PC-9 (cell line): ENCODE data around the gene INO80C. TPM values are rescaled to one million over a fixed set of nuclear protein-coding genes. Genes with fewer than 3 reads are reported as not detected.

Experiments used
- BruUV-seq: library from RNA; stranded (reverse); fragments of 400-500 nt; replicated peaks from 2 replicates; lab custom pipeline; 2021; lab: Mats Ljungman, UMichigan
- CTCF ChIA-PET: fragments of 300-600 bp; sonication (Branson Sonifier 250); formaldehyde crosslinking; loops from one replicate; lab custom pipeline; 2022; ENCODE audit warnings: antibody characterized with exemption; lab: Charles Lee
- POLR2A ChIA-PET: fragments of 300-600 bp; sonication (Branson Sonifier 250); formaldehyde crosslinking; loops from one replicate; lab custom pipeline; 2022; ENCODE audit warnings: antibody characterized with exemption; ENCODE audit not compliant: unreplicated experiment; lab: Charles Lee
- DNase-seq, 2 experiments: peaks; one replicate each; pipeline versions ENCODE4 v3.0.0 to v3.0.0-alpha.2; 2015 to 2022; ENCODE audit warnings: mixed read lengths in 1 of 2
- H2AFZ ChIP-seq: fragments of 200-600 bp; sonication (generic); 2 replicates; pipeline ENCODE4 v1.8.1; 2017; ENCODE audit warnings: antibody characterized with exemption
- H3F3A ChIP-seq: fragments of 200-600 bp; sonication (generic); 2 replicates; pipeline ENCODE4 v1.8.1; 2017; ENCODE audit warnings: antibody characterized with exemption, mild to moderate bottlenecking, low read depth; ENCODE audit not compliant: insufficient read depth
- H3K27ac ChIP-seq: fragments of 200-600 bp; sonication (generic); 2 replicates; pipeline ENCODE4 v1.6.1; 2016; ENCODE audit warnings: mixed run types
- H3K27me3 ChIP-seq: fragments of 200-600 bp; sonication (generic); 2 replicates; pipeline ENCODE4 v1.6.1; 2016; ENCODE audit warnings: low read depth, mixed run types; ENCODE audit not compliant: insufficient read depth
- H3K36me3 ChIP-seq: fragments of 200-600 bp; sonication (generic); 2 replicates; pipeline ENCODE4 v1.6.1; 2016; ENCODE audit warnings: low read depth, mixed run types
- H3K4me1 ChIP-seq: fragments of 200-600 bp; sonication (generic); replicated peaks from 2 replicates; pipeline ENCODE4 v1.6.1; 2016; ENCODE audit warnings: mixed run types; ENCODE audit not compliant: insufficient read depth
- H3K4me2 ChIP-seq: fragments of 200-600 bp; sonication (generic); 2 replicates; pipeline ENCODE4 v1.6.1; 2017; ENCODE audit warnings: mixed run types
- H3K4me3 ChIP-seq: fragments of 200-600 bp; sonication (generic); 2 replicates; pipeline ENCODE4 v1.6.1; 2016; ENCODE audit warnings: mixed run types
- H3K79me2 ChIP-seq: fragments of 200-600 bp; sonication (generic); 2 replicates; pipeline ENCODE4 v1.6.1; 2017; ENCODE audit warnings: low read depth, mixed run types
- H3K9me2 ChIP-seq: fragments of 200-600 bp; sonication (generic); 2 replicates; pipeline ENCODE4 v1.8.1; 2017; ENCODE audit warnings: mild to moderate bottlenecking; ENCODE audit not compliant: insufficient read depth
- H3K9me3 ChIP-seq: fragments of 200-600 bp; sonication (generic); 2 replicates; pipeline ENCODE4 v1.8.1; 2016; ENCODE audit warnings: low read depth; ENCODE audit not compliant: insufficient read depth
- H4K20me1 ChIP-seq: fragments of 200-600 bp; sonication (generic); 2 replicates; pipeline ENCODE4 v1.8.1; 2017; ENCODE audit not compliant: insufficient read depth
- EZH2 ChIP-seq: fragments of 200-600 bp; sonication (generic); IDR thresholded peaks from 2 replicates; pipeline ENCODE4 v1.8.0; 2017; ENCODE audit warnings: antibody characterized with exemption, low read depth
- intact Hi-C: fragments of 100-400 bp; cut with micrococcal nuclease; formaldehyde crosslinking; loops from one replicate; pipeline ENCODE4 v1.10.0; 2022; ENCODE audit not compliant: unreplicated experiment
- total RNA-seq: library from RNA; stranded (reverse); gene quantifications from 2 replicates; pipeline ENCODE4 v1.2.3, GENCODE V29; 2021
- TF ChIP-seq, protein P1 (sequence below): fragments of 200-600 bp; sonication (generic); conservative IDR thresholded peaks from 2 replicates; pipeline ENCODE4 v1.6.1; 2017; ENCODE audit warnings: mixed run types, antibody characterized with exemption, mild to moderate bottlenecking, moderate library complexity

INO80C gene
- total RNA-seq, 1 experiment from 2014 or later = 29.5 TPM

DNA sequence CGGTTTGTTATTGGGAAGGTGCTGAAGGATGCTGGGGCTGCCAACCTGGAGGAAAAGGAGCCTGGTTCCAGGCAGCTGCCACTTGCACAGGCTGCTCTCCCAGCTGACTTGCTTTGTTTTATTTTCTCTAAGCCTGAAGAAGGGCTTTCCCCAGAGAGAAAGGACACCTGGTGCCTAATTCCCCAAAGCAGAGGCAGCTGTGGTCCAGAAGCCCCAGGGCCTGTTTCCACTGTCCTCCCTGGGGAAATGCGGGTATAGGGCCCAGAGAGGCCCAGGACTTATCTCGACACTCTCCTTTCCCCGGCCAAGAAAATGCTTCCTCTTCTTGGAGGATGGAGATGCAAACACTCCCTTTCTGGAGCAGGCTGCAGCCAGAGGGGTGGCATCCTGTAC, 30.1 kb downstream of the INO80C start:
- no peak for DNase-seq
- H3K4me2 ChIP-seq = no peak overlapping the region
- no peaks in the 10 kb centered on the region for H3K27me3 ChIP-seq
- H3K9me2 ChIP-seq = no peaks in the 10 kb centered on the region
- H3K79me2 ChIP-seq = no peaks in the 10 kb centered on the region
- H2AFZ ChIP-seq = no peak overlapping the region
- H4K20me1 ChIP-seq = no peaks in the 10 kb centered on the region
- H3F3A ChIP-seq = no peaks in the 10 kb centered on the region
- H3K4me3 ChIP-seq = no peak overlapping the region
- ChIA-PET POLR2A (no interaction called here), CTCF (no interaction called here)
- BruUV-seq = no TSS peak
- no peaks in the 10 kb centered on the region for H3K36me3 ChIP-seq
- intact Hi-C loops = no loop called here
- H3K27ac ChIP-seq = no peak overlapping the region
- TF ChIP-seq, protein P1, sequence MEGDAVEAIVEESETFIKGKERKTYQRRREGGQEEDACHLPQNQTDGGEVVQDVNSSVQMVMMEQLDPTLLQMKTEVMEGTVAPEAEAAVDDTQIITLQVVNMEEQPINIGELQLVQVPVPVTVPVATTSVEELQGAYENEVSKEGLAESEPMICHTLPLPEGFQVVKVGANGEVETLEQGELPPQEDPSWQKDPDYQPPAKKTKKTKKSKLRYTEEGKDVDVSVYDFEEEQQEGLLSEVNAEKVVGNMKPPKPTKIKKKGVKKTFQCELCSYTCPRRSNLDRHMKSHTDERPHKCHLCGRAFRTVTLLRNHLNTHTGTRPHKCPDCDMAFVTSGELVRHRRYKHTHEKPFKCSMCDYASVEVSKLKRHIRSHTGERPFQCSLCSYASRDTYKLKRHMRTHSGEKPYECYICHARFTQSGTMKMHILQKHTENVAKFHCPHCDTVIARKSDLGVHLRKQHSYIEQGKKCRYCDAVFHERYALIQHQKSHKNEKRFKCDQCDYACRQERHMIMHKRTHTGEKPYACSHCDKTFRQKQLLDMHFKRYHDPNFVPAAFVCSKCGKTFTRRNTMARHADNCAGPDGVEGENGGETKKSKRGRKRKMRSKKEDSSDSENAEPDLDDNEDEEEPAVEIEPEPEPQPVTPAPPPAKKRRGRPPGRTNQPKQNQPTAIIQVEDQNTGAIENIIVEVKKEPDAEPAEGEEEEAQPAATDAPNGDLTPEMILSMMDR = no peak
- TF ChIP-seq EZH2 = no peak
- H3K9me3 ChIP-seq = no peaks in the 10 kb centered on the region
- H3K4me1 ChIP-seq = peaks cover 9% of the 10 kb centered on the region; the same call in 1 of the 2 replicates

DNA sequence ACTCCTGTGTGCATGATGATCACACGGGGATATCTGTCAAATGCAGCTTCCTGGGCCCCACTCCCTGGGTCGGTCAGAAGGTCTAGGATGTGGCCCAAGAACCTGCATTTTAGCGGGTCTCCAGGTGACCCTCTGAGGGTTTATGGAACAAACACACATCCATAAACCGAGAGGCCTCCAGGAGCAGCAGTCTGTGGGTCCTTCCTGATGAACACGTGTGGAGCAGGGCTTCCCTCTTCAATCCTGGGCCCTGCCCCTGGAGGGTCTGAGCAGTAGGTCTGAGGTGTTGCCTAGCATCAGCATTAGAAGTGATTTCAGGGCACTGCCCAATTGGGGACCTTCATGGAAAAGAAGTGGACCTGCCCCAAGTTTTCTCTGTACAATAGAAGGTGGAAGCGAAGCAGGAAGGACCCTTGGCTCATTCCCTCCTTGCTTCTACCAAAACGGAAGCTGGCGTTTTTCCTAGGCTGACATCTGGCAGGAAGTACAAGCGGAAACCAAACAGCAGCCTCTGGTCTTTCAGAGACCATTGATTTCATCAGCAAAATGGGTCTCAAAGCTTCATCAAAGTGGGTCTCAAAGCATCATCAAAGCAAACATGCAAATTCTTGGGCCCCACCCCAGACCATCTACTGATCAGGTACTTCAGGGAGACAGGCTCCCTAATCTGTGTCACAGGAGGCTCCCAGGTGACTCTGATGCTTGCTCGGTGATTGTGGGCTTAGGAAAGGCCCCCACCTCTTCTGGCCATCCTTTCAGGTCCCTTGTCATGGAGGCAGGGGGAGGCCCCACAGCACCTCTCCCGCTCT, 30.7 kb downstream of the INO80C start:
- ChIA-PET POLR2A (no interaction called here), CTCF (no interaction called here)
- H3K9me2 ChIP-seq = no peaks in the 10 kb centered on the region
- DNase-seq = no peak
- H3K27ac ChIP-seq = no peak overlapping the region
- no peaks in the 10 kb centered on the region for H3K9me3 ChIP-seq
- intact Hi-C loops = no loop called here
- no peaks in the 10 kb centered on the region for H4K20me1 ChIP-seq
- TF ChIP-seq EZH2 = no peak
- TF ChIP-seq, protein P1 = no peak
- no peaks in the 10 kb centered on the region for H3K79me2 ChIP-seq
- H3K4me1 ChIP-seq = peaks cover 15% of the 10 kb centered on the region; the same call in 1 of the 2 replicates
- no peaks in the 10 kb centered on the region for H3K36me3 ChIP-seq
- BruUV-seq = no TSS peak
- no peak overlapping the region for H2AFZ ChIP-seq
- no peak overlapping the region for H3K4me2 ChIP-seq
- no peak overlapping the region for H3K4me3 ChIP-seq
- H3F3A ChIP-seq = no peaks in the 10 kb centered on the region
- no peaks in the 10 kb centered on the region for H3K27me3 ChIP-seq

DNA sequence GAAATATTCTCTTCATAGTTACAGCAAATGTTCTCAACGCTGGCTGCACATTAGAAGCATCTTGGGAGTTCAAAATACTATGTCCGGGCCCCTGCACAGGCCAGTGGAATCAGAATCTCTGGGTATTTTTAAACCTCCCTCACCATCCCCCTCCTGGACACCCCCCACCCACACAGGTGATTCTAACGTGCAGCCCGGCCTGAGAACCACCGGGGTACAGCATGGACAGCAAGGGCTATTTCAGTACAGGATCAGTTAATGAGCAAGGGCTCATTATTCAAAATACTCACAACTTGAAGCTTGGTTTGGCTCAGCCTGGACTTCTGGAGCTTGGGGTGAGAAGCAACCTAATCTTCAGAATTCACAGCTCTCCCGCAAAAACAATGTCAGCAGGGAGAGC, 31.4 kb downstream of the INO80C start:
- DNase-seq = no peak
- Histone ChIP-seq H2AFZ (no peak overlapping the region), H3F3A (no peaks in the 10 kb centered on the region), H3K9me2 (no peaks in the 10 kb centered on the region), H4K20me1 (no peaks in the 10 kb centered on the region), H3K27ac (no peak overlapping the region), H3K4me1 (peaks cover 22% of the 10 kb centered on the region), H3K36me3 (no peaks in the 10 kb centered on the region), H3K27me3 (no peaks in the 10 kb centered on the region), H3K9me3 (no peaks in the 10 kb centered on the region), H3K4me3 (no peak overlapping the region), H3K4me2 (no peak overlapping the region), H3K79me2 (no peaks in the 10 kb centered on the region)
- intact Hi-C loops = no loop called here
- POLR2A ChIA-PET = no interaction called here
- no TSS peak for BruUV-seq
- TF ChIP-seq, protein P1 = no peak
- TF ChIP-seq EZH2 = no peak
- CTCF ChIA-PET = no interaction called here
